Thyroid gland (tissue), 4 donors: ENCODE measurements around the gene CACNG5.

Experiments used
- CTCF ChIP-seq, 6 experiments: fragments of 200-600 bp in 3 of 6; fragments of 450-650 bp in 3 of 6; sonication (generic) in 3 of 6; IDR thresholded peaks; one replicate each; pipeline ENCODE4 v1.5.1; 2016 to 2019; ENCODE audit warnings: antibody characterized with exemption in 6 of 6, mild to moderate bottlenecking in 2 of 6, inconsistent platforms in 1 of 6, moderate library complexity in 1 of 6
- POLR2A ChIP-seq, 2 donors: fragments of 450-650 bp; IDR thresholded peaks; one replicate each; pipeline ENCODE4 v1.6.1; 2017; ENCODE audit warnings: antibody characterized with exemption in 2 of 2, mild to moderate bottlenecking in 2 of 2, moderate library complexity in 1 of 2

DNA sequence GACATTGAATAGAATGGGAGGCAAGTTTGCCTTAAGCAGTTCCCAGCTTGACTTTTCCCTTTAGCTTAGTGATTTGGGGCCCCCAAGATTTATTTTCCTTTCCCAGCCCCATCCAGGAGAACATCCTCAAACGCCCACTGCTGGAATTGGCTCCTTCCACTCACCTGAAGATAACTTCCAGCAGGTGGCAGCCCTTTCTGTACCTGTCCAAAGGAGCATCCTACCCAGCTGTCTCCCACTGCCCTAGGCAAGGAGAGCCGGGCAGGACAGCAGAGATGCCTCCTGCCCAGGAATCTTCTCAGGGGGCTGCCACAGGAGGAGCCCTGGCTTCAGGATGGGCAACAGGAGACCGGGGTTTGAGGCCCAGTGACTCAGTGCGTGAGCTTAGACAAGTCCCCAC, 6.4 kb downstream of the CACNG5 start:
- TF ChIP-seq CTCF (IDR thresholded peaks at IDR 0.05) = no peak
- no peak for TF ChIP-seq POLR2A (IDR thresholded peaks at IDR 0.05)
